Raji (cell line): ENCODE measurements around the gene TMPRSS4.
A peak's percentile ranks its signal among the peaks of the same experiment; 100 is the strongest.

Source experiments
- POLR2A ChIP-seq: IDR thresholded peaks from 2 replicates; pipeline ENCODE4 v1.6.1; 2011; ENCODE audit warnings: low read depth, low read length, control low read depth; ENCODE audit not compliant: insufficient read depth

TMPRSS4 gene

DNA sequence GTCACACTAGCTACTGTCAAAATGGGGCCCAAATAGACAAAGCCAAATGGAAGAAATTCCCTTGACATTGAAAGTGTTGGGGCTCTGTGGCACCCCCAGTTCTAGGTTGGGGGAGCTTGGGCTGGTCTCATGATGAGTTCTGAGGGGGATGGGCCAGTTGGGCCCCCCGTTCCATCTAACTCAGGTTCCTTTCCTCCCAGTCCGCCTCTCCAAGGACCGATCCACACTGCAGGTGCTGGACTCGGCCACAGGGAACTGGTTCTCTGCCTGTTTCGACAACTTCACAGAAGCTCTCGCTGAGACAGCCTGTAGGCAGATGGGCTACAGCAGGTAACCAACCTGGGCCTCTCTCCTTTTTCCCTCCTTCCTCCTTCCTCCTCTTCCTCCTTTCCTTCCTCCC is 27.6 kb downstream of the TMPRSS4 start:
- TF ChIP-seq POLR2A: no peak

DNA sequence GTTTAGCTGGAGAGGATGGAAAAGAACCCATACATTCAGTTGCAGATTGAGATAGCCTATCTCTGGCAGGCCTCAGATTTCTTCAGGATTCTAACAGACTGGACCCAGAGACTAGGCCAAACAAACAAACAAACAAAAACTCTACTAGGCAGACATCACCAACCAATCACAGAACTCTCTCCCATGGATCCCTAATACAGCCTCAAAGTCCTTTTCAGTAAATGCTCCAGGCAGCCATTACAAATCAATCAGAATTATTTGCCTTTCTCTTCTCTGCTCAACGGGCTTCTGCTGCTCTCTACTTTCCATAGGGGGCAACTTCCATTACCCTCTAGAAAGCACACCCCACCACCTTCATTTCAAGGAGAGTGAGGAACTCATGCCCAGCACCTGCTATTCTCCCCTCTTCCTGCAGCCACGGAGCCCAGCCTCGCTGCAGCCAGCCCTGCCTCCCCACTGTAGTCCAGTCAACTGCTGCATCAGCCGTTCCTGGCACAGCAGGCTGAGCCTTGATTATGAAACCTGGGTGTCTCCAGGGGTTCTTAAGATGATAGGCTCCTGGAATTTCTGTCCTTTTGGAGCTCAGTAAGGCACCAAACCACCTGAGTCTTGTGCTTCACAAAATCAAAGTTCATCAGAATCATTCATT is 28.9 kb downstream of the TMPRSS4 start:
- TF ChIP-seq POLR2A: no peak

DNA sequence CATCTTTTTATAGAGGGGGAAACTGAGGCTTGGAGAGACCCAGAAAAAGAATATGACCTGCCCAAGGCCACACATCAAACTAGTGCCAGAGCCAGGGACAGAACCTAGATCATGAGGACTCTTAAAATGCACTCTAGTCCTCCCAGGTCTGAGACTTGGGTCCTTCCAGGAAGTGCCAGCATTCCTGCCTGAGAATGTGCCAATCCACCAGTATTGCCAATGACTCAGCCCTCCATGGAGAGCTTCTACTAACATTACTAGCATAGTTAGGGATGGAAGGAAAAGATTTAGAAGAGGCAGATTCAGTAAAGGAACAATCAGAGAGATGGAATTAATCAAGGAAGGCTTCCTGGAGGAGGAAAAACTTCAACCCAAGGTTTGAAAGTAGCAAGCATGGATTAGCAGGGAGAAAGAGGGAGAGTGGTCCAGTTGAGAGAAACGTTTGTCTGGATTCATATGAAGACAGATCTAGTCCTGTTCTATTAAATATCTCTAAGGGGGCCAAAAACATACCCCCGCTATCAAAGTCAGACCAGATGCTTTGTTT is 30.0 kb downstream of the TMPRSS4 start:
- no peak for TF ChIP-seq POLR2A

DNA sequence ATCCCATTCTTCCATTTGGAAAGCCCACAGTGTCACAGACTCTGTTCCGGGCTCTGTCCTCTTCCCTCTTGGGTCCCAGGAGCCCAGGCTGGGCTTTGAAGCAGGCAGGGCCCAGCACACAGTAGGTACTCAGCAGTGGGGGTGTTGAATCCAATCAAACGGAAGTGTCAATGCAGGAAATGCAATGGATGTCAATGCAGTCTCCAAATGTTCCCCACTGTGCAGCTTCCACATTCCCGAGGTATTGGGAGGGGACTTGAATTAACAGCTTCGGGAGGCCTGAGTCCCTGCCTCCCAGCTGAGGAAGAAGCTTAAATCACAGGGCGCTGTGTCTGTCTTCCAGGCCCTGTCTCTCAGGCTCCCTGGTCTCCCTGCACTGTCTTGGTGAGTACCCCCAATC is 31.6 kb downstream of the TMPRSS4 start:
- TF ChIP-seq POLR2A: no peak

DNA sequence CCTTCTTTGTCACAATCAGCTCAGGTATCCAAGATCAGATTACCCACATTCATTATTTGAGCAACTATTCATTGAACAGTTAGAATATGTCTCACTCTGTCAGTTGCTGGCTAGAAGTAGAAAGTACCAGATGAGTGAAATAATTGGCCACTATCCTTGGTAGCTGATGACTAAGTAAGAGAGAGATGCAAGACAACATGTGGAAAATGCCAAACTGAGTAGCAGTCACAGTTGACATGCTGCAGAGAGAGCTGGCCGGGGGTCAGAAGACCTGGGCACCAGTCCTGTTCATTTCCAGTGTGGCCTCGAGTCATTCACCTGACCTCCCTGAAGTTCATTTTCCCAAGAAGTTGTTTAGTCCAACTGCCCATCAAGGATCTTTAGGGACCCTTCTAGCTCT is 32.4 kb downstream of the TMPRSS4 start:
- no peak for TF ChIP-seq POLR2A

DNA sequence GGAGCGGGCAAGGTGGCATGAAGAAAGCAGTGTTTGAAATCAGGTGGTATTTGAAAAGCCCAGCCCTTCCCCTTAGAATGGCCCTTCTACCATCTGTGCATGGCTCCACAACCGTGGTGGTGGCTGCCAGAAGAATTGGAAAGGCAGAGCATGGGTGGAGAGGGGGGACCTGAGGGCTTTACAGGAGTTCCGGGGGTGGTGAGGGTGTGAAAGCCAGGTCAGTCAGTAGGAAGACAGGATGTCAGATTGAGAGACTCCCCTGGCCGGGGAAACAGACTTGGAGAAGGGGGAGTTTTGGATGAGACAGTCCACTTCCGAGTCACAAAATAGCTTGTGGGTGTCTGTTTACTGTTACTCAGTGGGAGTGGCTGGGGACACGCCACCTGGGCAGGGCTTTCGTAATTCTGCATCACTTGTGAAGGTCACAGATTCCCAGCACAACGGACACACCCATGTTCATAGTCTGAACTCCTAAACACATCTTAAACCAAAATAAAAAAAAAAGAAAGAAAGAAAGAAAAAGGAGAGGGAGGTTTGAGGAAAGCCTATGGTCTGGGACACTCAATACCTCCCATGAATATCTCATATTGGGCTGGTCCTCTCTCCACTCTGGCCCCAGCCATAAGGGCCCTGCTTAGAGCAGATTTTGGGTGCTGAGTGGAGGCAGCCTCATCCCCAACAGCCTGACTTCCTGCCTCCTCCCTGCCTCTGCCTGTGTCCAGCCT is 34.3 kb downstream of the TMPRSS4 start:
- TF ChIP-seq POLR2A: no peak

DNA sequence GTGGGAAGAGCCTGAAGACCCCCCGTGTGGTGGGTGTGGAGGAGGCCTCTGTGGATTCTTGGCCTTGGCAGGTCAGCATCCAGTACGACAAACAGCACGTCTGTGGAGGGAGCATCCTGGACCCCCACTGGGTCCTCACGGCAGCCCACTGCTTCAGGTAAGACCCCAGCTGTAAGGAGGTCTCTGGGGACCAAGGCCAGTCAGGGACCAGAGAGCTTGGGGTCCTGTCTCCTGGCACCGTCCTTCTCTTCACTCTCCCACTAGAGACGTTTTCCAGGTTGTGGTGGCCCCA is 34.8 kb downstream of the TMPRSS4 start:
- TF ChIP-seq POLR2A: no peak

DNA sequence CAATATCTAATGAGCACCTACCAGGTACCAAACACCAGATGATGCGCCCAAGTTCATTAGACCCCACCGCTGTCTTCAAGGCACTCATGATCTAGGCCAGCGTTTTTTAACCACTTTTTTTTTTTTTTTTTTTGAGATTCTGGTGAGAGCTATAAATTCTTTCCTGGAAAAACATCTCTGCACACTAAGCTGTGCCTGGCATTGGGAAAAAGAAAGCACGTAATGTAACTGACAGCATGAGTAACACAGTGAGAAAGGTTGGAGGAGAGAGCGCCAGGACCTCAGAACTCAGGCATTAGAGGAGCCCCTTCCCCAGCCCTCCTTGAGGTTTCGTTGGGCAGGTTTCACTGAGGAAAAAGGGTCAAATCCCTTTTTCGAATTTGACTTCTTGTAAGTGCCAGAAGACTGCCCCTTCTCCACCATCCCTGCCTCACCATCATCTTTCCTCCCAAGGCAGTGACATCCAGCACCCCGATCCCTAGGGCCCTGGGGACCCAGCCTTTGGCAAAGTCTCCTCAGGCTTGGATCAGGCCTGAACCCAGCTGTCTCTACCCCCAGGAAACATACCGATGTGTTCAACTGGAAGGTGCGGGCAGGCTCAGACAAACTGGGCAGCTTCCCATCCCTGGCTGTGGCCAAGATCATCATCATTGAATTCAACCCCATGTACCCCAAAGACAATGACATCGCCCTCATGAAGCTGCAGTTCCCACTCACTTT is 36.0 kb downstream of the TMPRSS4 start:
- TF ChIP-seq POLR2A: no peak

DNA sequence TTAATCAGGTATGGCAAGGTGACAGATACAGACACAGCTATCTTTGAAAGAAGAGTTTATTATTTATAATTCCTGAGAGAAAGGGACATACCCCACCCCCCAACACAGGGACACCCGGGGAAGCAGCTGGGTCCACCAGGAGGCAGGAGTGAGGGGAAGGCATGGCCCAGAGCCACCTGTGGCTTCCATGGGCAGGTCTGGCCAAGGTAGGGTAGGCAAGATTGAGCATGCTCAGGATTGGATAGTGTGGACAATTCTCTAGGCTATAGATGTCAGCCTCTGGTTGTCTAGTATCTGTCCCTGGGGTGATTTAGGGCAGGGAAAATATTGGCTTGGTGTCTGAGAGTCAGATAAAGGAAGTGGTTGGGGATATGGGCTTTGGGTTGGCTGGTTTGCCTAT is 37.4 kb downstream of the TMPRSS4 start:
- no peak for TF ChIP-seq POLR2A

DNA sequence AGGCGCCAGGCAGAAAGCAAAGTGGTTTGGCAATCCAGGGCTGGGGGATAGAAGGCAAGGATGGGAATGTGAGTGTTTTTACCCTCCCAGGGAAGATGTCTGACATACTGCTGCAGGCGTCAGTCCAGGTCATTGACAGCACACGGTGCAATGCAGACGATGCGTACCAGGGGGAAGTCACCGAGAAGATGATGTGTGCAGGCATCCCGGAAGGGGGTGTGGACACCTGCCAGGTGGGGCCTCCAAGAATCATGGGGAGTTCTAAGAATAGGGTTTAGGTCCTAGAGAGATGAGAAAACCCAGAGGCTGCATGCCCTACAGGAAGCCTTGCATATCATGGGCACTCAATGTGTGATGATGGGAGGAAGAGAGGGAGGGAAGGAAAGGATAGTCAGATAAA is 38.2 kb downstream of the TMPRSS4 start:
- no peak for TF ChIP-seq POLR2A

DNA sequence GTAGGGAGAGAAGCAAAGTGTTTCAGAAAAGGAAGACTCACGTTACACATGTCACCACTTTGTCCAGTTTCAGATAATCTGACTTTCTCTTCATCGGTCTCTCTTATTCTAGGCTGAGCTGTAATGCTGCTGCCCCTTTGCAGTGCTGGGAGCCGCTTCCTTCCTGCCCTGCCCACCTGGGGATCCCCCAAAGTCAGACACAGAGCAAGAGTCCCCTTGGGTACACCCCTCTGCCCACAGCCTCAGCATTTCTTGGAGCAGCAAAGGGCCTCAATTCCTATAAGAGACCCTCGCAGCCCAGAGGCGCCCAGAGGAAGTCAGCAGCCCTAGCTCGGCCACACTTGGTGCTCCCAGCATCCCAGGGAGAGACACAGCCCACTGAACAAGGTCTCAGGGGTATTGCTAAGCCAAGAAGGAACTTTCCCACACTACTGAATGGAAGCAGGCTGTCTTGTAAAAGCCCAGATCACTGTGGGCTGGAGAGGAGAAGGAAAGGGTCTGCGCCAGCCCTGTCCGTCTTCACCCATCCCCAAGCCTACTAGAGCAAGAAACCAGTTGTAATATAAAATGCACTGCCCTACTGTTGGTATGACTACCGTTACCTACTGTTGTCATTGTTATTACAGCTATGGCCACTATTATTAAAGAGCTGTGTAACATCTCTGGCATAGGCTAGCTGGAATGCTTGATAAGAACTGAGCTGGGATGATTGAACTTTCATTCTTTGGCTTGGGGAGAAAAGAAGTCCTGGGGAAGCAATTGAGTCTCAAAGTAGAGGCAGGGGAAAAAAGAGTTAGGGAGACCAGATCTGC is 41.1 kb downstream of the TMPRSS4 start:
- no peak for TF ChIP-seq POLR2A

DNA sequence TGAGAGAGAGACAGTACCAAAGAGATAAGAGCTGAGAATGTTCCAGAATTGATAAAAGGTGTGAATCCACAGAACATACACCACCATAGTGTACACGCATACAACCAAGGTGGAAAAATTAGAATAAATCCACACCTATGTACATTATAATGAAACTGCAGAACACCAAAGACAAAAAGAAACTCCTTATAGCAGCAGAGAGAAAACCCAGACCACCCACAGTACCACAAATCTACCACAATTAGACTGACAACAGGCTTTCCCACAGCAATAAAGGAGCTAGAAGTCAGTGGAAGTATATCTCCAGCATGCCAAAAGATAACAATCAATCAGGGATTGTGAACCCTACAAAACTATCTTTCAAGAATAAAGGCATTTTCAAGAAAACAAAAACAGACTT is 43.9 kb downstream of the TMPRSS4 start:
- TF ChIP-seq POLR2A: no peak

DNA sequence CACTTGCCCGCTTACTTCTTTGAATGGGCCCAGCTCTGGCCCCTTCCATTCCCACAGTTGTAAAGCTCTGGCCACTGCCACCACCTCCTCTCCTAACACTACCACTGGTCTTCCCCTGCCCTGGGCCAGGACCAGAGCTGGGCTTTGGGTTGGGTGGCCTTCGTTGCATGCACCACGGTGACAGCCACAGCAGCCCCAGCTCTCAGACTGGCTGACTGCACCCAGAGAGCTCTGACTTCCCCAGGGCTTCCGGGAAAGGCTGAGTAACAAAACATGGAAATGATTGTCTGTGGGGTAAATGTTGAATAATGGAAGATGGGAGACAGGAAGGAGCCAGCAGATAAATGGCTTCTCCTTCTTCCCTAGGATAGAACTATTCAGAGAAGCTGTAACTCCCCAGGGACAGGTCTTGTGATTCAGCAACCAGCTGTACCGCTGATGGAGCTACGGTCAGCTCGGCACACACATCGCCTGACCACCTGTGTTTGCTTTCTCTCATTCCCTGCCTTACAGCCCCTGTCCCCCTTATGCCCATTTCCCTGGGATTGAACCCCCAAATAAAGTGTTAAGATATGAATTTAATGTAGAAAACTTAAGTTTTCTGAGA is 48.2 kb downstream of the TMPRSS4 start:
- no peak for TF ChIP-seq POLR2A

DNA sequence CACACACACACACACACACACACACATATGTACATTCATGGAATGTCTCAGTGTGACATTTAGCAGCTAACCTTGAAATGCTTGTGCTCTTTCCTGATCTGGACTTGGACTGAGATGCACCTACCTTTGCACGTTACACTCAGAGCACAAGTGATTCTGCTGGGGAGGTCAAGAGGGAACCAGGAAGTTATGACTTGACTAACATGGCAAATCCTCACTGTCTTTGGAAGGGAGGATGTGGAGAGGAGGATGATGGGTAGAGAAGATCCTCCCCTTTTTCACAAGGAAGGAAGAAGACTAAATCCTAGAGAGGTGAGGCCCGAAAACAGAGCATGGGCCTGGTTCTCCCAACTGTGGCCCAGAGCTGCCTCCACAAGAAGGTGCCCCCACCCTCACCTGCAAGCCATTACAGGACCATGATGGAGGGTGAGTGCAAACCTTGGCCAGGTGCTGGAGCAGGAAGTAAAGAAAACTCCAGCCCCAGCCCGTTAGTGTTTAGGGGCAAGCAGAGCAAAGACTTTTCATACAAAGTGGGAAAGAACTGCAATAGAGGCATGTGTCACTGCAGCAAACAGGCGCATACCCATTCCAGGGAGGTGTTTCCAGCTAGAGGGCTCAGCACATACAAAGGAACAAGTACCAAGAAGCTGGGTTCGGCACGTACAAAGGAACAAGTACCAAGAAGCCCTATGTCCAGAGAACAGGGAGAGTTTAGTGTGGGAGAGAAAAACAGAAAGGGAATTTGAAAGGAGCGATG is 49.4 kb downstream of the TMPRSS4 start:
- peak; percentile 51; the same call in 1 of the 2 replicates for TF ChIP-seq POLR2A

DNA sequence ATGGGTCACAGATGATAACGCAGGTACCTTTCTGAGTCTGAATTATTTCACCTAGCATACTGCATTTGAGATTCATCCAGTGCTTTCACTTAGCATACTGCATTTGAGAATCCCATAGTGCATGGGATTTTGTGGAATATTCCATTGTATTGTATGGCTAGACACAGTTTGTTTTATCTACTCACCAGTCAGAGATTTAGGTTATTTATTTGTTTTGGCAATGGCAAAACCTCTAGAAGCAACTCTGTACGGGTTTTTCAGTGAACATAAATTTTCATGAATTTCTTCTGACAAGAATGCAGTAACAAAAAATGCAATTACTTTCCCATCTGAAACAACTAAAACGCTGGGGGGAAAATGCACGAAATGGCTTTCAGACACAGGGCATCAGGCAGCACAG is 51.4 kb downstream of the TMPRSS4 start:
- TF ChIP-seq POLR2A: no peak
